GM10266 (cell line): ENCODE measurements around the gene PDLIM1.

Source experiments
- DNase-seq: peaks from one replicate; pipeline ENCODE4 v3.0.0; 2012; ENCODE audit errors: extremely low spot score
- CTCF ChIP-seq: IDR thresholded peaks from 2 replicates; pipeline ENCODE4 v1.5.1; 2012; ENCODE audit warnings: mild to moderate bottlenecking, low read depth; ENCODE audit not compliant: control insufficient read depth, insufficient read depth; ENCODE audit errors: missing control alignments

PDLIM1 gene

DNA sequence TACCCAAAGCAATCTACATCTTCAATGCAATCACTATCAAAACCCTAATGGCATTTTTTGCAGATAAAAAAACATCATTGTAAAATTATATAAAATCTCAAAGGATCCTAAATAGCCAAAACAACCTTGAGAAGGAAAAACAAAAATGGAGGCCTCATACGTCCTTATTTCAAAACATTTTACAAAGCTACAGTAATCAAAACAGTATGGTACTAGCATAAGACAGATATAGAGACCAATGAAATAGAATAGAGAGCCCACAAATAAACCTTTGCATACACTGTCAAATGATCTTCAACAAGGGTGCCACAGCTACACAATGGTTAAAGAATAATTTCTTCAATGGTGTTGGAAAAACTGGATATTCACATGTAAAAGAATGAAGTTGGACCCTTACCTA lies 34.5 kb downstream of the PDLIM1 start:
- DNase-seq: no peak

DNA sequence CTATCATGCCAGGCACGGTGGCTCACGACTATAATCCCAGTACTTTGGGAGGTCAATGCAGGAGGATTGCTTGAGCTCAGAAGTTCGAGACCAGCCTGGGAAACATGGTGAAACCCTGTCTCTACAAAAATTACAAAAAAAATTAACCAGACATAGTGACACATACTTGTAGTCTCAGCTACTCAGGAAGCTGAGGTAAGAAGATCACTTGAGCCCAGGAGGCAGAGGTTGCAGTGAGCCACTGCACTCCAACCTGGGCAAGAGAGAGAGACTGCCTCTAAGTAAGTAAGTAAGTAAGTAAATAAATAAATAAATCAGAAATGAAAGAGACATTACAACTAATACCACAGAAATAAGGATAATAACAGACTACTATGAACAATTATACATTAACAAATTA lies 36.2 kb downstream of the PDLIM1 start:
- DNase-seq: no peak
- no peak for TF ChIP-seq CTCF

More for the DNA sequence above, 34.5 kb downstream of the PDLIM1 start:
- TF ChIP-seq CTCF: no peak

DNA sequence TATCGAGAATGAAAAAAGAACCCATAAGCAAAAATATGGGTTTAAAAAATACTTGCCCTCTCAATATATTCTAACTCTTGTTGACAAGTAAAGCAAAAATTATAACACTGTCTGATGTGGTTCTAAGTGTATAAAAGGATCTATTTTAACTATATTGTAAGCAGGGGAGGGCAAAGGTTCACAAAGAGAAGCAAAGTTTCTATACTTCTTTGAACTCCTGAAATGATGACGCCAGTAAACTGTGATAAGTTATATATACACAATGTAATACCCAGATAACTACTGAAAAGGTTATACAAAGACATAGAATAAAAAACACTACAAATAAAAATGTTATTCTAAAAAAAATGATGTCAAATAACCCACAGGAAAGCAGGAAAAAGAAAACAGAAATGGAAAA lies 37.1 kb downstream of the PDLIM1 start:
- DNase-seq: no peak
- no peak for TF ChIP-seq CTCF

DNA sequence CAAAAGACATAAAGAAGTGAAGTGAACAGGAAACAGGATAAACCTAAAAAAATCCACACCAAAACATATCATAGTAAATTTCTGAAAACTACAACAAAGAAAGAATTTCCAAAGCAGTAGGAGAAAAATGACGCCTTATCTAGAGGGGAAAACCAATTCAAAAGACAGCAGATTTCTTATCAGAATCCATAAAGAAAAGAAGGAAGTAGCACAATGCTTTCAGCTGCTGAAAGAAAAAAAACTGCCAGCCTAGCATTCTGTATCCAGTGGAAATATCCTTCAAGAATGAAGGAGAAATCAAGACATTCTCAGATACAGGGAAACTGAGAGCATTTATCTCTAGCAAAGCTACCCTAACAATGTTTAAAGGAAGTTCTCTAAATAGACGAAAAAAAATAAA lies 37.8 kb downstream of the PDLIM1 start:
- TF ChIP-seq CTCF: no peak
- no peak for DNase-seq

- DNase-seq: no peak
- TF ChIP-seq CTCF: no peak
Observed at GRCh38 chr10:95250856-95251255, 39.9 kb downstream of the PDLIM1 start.

GRCh38 chr10:95249467-95249866 lies 41.3 kb downstream of the PDLIM1 start:
- DNase-seq: no peak
- no peak for TF ChIP-seq CTCF

DNA sequence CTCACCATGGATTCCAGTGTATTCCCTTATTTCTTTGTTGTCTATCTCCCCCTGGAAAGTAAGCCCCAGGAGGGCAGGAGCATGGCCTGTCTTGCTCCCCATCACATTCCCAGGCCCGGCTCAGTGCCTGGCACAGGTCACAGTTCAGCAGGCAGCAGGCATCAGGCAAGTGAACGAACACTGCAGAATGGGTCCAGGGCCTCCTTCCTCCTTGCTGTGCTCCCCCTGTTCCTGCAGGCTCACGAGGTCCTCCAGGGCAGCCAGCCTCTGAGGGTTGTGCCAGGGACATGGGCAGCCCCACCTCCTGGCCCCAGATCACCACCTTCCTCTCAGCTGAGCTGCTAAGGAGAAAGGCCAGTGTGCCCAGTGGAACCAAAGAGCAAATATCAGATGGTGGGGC lies 41.8 kb downstream of the PDLIM1 start:
- no peak for TF ChIP-seq CTCF
- DNase-seq: no peak
